Suppressor macrophage treated with lipopolysaccharide for 1 hour (primary cell): ENCODE data around the gene TGFBR1.
"Not testable (repeated sequence)": the region's sequence is repeated elsewhere in the genome, so short reads cannot be mapped to it uniquely, and the experiment has no call there.

Source experiments
- DNase-seq, 3 donors: peaks; one replicate each; pipeline ENCODE4 v3.0.0-alpha.2; 2020 to 2022

TGFBR1 gene

DNA sequence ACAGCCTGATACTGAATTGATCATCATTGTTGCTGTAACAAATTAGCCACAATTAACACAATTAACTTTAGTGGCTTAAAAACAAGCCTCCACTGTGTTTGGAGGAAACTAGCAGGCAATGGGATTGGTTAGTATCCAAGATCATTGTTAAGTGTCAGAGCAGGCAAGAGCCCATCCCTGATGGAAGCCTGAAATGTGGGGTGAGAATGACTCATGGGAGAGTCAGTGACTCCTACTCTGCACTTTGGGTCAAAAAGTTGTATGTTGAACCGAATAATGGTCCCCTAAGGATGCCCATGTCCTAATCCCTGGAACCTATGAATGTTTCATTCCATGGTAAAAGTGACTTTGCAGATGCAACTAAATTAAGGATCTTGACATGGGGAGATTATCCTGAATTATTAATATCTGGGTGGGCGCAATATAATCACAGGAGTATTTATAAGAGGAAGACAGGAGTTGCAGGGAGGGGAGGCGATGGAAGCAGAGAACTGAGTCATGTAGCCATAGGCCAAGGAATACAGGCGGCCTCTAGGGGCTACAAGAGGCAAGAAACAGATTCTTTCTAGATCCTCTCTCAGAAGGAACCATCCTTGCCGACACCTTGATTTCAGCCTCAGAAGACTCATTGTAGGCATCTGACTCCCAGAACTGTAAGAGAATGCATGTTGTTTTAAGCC, 88.0 kb downstream of the TGFBR1 start:
- DNase-seq = peak in 1 of 3 donors; percentile 29

DNA sequence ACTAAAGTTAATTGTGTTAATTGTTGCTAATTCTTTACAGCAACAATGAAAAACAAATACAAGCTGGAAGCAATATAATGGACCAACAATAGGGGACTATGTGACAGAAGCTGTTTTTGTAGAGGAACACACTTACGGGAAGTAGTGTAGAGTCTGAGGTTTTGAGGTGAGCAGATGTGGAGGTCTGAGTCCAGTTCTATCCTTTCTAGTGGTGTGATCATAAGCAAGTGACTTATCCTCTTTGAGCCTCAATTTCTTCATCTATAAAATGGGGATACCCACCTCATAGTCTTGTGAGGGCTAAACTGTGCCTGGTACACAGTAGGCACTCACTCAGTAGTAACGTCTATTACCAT, 88.5 kb downstream of the TGFBR1 start:
- no peak for DNase-seq

DNA sequence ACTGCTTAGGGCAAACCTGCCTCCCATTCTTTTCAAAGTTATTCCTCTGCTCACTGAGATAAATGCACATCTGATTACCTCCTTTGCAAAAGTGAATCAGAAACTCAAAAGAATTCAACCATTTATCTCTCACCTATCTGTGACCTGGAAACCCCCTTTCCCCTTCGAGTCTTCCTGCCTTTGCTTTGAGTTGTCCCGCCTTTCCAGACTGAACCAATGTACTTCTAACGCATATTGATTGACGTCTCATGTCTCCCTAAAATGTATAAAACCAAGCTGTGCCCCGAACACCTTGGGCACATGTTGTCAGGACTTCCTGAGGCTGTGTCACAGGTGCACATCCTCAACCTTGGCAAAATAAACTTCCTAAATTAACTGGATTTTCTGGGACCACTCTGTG, 91.6 kb downstream of the TGFBR1 start:
- not testable (repeated sequence) for DNase-seq

DNA sequence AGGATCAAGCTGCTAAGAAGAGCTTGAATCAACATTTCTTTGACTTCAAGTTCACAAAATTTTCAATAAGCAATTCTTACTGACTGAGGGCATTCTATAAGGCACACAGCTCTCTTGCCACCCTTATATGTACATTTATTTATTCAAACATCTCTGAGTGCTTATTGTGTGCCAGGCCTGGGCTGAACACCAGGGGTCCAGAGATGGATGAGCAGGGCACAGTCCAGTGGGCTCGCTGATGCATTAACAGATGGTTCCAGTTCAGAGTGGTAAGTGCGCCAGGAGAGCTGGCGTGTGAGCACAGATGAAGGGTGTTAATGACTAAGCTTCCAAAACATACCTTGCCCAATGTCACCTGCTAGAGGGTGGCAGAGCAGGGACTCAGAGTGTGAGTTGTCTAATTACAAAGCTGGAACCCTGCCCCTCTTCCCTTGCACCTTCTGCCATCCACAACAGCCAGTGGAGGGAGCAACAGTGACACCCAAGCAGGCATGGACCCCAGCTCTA, 92.3 kb downstream of the TGFBR1 start:
- DNase-seq = no peak

DNA sequence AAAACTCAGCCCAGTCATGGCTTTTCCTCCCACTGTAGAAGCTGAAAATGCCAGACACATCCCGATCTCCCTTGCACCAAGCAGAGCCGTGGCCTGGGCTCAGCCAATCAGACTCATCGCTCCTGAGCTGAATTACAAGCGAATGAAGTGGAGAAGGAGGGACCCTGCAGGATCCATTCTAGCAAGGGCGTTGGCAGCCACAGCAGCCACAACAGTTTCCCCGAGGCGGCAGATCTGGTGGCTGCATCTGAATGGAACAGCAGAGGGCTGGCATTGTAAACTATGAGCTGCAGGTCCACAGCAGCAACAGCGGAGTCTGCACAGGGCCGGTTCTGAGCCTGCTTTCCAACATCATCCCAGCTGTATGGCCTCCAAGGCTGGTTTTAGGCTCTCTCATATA, 93.1 kb downstream of the TGFBR1 start:
- DNase-seq = no peak

DNA sequence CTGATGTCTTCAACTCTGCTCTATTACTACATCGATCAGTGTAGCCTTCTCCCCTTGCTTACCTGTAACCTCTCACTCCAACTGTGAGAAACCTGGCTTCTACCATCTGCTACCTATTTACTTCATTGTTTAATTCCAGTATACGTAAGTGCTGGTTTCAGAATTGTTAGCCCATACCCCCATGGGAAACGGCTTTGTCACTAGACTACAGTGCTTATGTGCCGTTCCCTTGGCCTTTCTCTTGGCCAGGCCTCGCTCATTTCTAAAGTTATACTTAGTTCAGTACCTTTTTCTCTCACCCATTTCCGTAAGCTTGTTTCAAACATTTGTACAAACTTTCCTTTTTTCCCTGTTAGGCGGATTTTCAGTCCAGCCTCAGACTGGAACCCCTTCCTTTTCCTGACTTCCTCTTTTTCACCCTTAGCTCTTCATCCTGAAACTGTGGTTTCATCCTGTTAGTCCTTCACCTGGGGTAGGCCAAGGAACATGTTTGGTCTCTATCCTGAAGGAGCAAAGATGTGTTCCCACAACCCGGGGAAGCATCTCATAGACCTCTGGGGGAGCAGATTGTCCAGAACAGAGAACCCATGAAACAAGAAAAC, 95.1 kb downstream of the TGFBR1 start:
- no peak for DNase-seq

DNA sequence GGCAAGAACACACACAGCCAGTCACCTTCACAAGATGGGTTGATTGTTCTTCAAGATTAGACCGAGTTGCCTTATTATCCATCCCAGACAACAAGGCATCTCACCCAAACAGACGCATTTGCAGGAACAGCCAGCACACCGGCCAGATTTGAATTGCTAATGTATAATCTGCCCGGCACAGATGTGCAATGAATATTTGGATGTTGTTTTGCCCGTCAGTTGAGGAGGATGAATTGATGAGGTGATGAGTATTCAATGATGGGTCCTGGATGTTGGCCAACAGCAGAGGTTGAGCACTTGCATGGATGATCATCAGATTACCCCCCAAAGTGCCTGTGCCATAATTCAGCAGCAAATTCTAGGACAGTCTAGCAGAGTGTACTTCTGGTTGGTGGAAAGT, 96.7 kb downstream of the TGFBR1 start:
- DNase-seq = no peak
